Thyroid gland (tissue), 4 donors: ENCODE measurements around the gene SLC46A3.

Source experiments
- CTCF ChIP-seq, 6 experiments: fragments of 200-600 bp in 3 of 6; fragments of 450-650 bp in 3 of 6; sonication (generic) in 3 of 6; IDR thresholded peaks; one replicate each; pipeline ENCODE4 v1.5.1; 2016 to 2019; ENCODE audit warnings: antibody characterized with exemption in 6 of 6, mild to moderate bottlenecking in 2 of 6, inconsistent platforms in 1 of 6, moderate library complexity in 1 of 6
- POLR2A ChIP-seq, 2 donors: fragments of 450-650 bp; IDR thresholded peaks; one replicate each; pipeline ENCODE4 v1.6.1; 2017; ENCODE audit warnings: antibody characterized with exemption in 2 of 2, mild to moderate bottlenecking in 2 of 2, moderate library complexity in 1 of 2

GRCh38 chr13:28657784-28658538 is 60.8 kb downstream of the SLC46A3 start:
- TF ChIP-seq POLR2A (IDR thresholded peaks at IDR 0.05), result no peak
- no peak for TF ChIP-seq CTCF (IDR thresholded peaks at IDR 0.05)
